IMR-90 (cell line): ENCODE measurements around the gene CDR2. TPM values are rescaled to one million over a fixed set of nuclear protein-coding genes. Genes with fewer than 3 reads are reported as not detected.
A peak's percentile ranks its signal among the peaks of the same experiment; 100 is the strongest.

Experiments used
- ATAC-seq: fragments of 200-7000 bp; cut with Tn5 transposase; 2 replicates; pipeline ENCODE4 v1.9.1; 2020; ENCODE audit warnings: low read depth, mild to moderate bottlenecking, moderate library complexity
- BruUV-seq: library from RNA; stranded (reverse); fragments of 400-500 nt; replicated peaks from 2 replicates; lab custom pipeline; 2021; lab: Mats Ljungman, UMichigan
- CTCF ChIA-PET: fragments of 300-600 bp; formaldehyde crosslinking; extraction: SDS; loops from one replicate; lab custom pipeline; 2021; ENCODE audit warnings: antibody characterized with exemption; lab: Yijun Ruan, JAX
- POLR2A ChIA-PET: fragments of 300-600 bp; sonication (Branson Sonifier 250); formaldehyde crosslinking; loops from one replicate; lab custom pipeline; 2022; ENCODE audit warnings: antibody characterized with exemption; ENCODE audit not compliant: unreplicated experiment; lab: Charles Lee
- DNase-seq: peaks from one replicate; pipeline ENCODE4 v3.0.0; 2013
- H2AFZ ChIP-seq: replicated peaks from 2 replicates; pipeline ENCODE3; 2013; ENCODE audit warnings: low read length, mild to moderate bottlenecking; ENCODE audit not compliant: poor library complexity
- H2AK5ac ChIP-seq: 2 replicates; pipeline ENCODE4 v1.6.1; 2013; ENCODE audit warnings: low read depth, low read length, inconsistent platforms
- H2AK9ac ChIP-seq: replicated peaks from 2 replicates; pipeline ENCODE3; 2013; ENCODE audit warnings: mild to moderate bottlenecking, low read depth, low read length, moderate library complexity; ENCODE audit not compliant: poor library complexity
- H2BK120ac ChIP-seq: 2 replicates; pipeline ENCODE4 v1.6.1; 2013; ENCODE audit warnings: low read depth, low read length, inconsistent platforms
- H2BK15ac ChIP-seq: 3 replicates; pipeline ENCODE4 v1.6.1; 2013; ENCODE audit warnings: low read depth, low read length, inconsistent platforms
- H2BK20ac ChIP-seq: 2 replicates; pipeline ENCODE4 v1.6.1; 2013; ENCODE audit warnings: low read depth, mild to moderate bottlenecking, inconsistent platforms, low read length, moderate library complexity
- H2BK5ac ChIP-seq: 2 replicates; pipeline ENCODE4 v1.6.1; 2013; ENCODE audit warnings: mild to moderate bottlenecking, low read depth, low read length, inconsistent platforms; ENCODE audit not compliant: poor library complexity, severe bottlenecking
- H3K14ac ChIP-seq: replicated peaks from 2 replicates; pipeline ENCODE4 v1.6.1; 2013; ENCODE audit warnings: low read depth, low read length, inconsistent platforms
- H3K18ac ChIP-seq: 2 replicates; pipeline ENCODE4 v1.6.1; 2013; ENCODE audit warnings: low read depth, low read length, control low read depth
- H3K23ac ChIP-seq: 2 replicates; pipeline ENCODE4 v1.6.1; 2013; ENCODE audit warnings: low read depth, low read length, inconsistent platforms
- H3K27ac ChIP-seq: 2 replicates; pipeline ENCODE4 v1.5.1; 2013; ENCODE audit warnings: mild to moderate bottlenecking, control low read depth, low read length; ENCODE audit not compliant: insufficient read depth
- H3K27me3 ChIP-seq: 2 replicates; pipeline ENCODE4 v1.6.1; 2013; ENCODE audit warnings: low read length; ENCODE audit not compliant: control insufficient read depth, insufficient read depth
- H3K36me3 ChIP-seq: 2 replicates; pipeline ENCODE4 v1.6.1; 2013; ENCODE audit warnings: low read length, mixed read lengths; ENCODE audit not compliant: control insufficient read depth, insufficient read depth
- H3K4ac ChIP-seq: 2 replicates; pipeline ENCODE4 v1.6.1; 2013; ENCODE audit warnings: low read depth, low read length, inconsistent platforms
- H3K4me1 ChIP-seq: 2 replicates; pipeline ENCODE4 v1.6.1; 2013; ENCODE audit warnings: low read length, mixed read lengths; ENCODE audit not compliant: control insufficient read depth, insufficient read depth
- H3K4me2 ChIP-seq: 2 replicates; pipeline ENCODE4 v1.6.1; 2013; ENCODE audit warnings: low read depth, mild to moderate bottlenecking, control low read depth, low read length, moderate library complexity
- H3K4me3 ChIP-seq: 2 replicates; pipeline ENCODE4 v1.5.1; 2013; ENCODE audit warnings: low read depth, mild to moderate bottlenecking, control low read depth, low read length, moderate library complexity; ENCODE audit not compliant: insufficient read depth
- H3K56ac ChIP-seq: 2 replicates; pipeline ENCODE4 v1.6.1; 2013; ENCODE audit warnings: low read length, inconsistent platforms; ENCODE audit not compliant: insufficient read depth; ENCODE audit errors: extremely low read depth
- H3K79me1 ChIP-seq, 2 experiments: 2 replicates each; pipeline ENCODE4 v1.6.1; 2013; ENCODE audit warnings: low read length in 2 of 2, inconsistent platforms in 1 of 2, low read depth in 1 of 2
- H3K9ac ChIP-seq: 2 replicates; pipeline ENCODE4 v1.6.1; 2013; ENCODE audit warnings: low read depth, low read length, control low read depth
- H3K9me1 ChIP-seq: 2 replicates; pipeline ENCODE4 v1.6.1; 2013; ENCODE audit warnings: low read length, inconsistent platforms; ENCODE audit not compliant: insufficient read depth
- H3K9me3 ChIP-seq: 2 replicates; pipeline ENCODE4 v1.6.1; 2013; ENCODE audit warnings: low read length; ENCODE audit not compliant: control insufficient read depth, insufficient read depth
- H4K20me1 ChIP-seq: 2 replicates; pipeline ENCODE4 v1.6.1; 2013; ENCODE audit warnings: low read length, inconsistent platforms; ENCODE audit not compliant: insufficient read depth
- H4K5ac ChIP-seq: 2 replicates; pipeline ENCODE4 v1.6.1; 2013; ENCODE audit warnings: mild to moderate bottlenecking, low read depth, low read length, control low read depth
- H4K8ac ChIP-seq, 2 experiments: 2 replicates each; pipeline ENCODE4 v1.6.1; 2013; ENCODE audit warnings: low read depth in 2 of 2, low read length in 2 of 2, control low read depth in 1 of 2, inconsistent platforms in 1 of 2
- H4K91ac ChIP-seq: 2 replicates; pipeline ENCODE4 v1.6.1; 2013; ENCODE audit warnings: low read depth, low read length, inconsistent platforms; ENCODE audit not compliant: insufficient read depth
- CTCF ChIP-seq: conservative IDR thresholded peaks from 2 replicates; pipeline ENCODE4 v1.5.1; 2012; ENCODE audit warnings: mild to moderate bottlenecking, low read depth, low read length, improper control_type of control experiment
- ELK1 ChIP-seq: fragments of 150-350 bp; IDR thresholded peaks from 2 replicates; pipeline ENCODE4 v1.6.1; 2016; ENCODE audit warnings: low read depth, mild to moderate bottlenecking, low read length, moderate library complexity, borderline replicate concordance
- MXI1 ChIP-seq: IDR thresholded peaks from 2 replicates; pipeline ENCODE4 v1.6.1; 2012; ENCODE audit warnings: low read depth, mild to moderate bottlenecking, low read length, moderate library complexity, borderline replicate concordance
- POLR2A ChIP-seq: IDR thresholded peaks from 2 replicates; pipeline ENCODE4 v1.6.1; 2012; ENCODE audit warnings: mild to moderate bottlenecking, low read depth, low read length
- RCOR1 ChIP-seq: IDR thresholded peaks from 2 replicates; pipeline ENCODE4 v1.6.1; 2012; ENCODE audit warnings: mild to moderate bottlenecking, low read length, improper control_type of control experiment; ENCODE audit not compliant: insufficient replicate concordance
- RFX5 ChIP-seq: IDR thresholded peaks from 2 replicates; pipeline ENCODE4 v1.8.0; 2012; ENCODE audit warnings: low read depth, mild to moderate bottlenecking, low read length, moderate library complexity
- SMC3 ChIP-seq: fragments of 150-350 bp; IDR thresholded peaks from 2 replicates; pipeline ENCODE4 v1.6.1; 2016; ENCODE audit warnings: low read depth, mild to moderate bottlenecking, antibody characterized with exemption, low read length, moderate library complexity
- WGBS, 2 experiments: methylation state at CpG; one replicate each; pipeline versions ENCODE4 v1.1.5 to v1.1.7; 2013; ENCODE audit warnings: missing lambda C conversion rate in 2 of 2; ENCODE audit not compliant: insufficient read length in 1 of 2; ENCODE audit errors: extremely low coverage in 2 of 2; 5-methylcytosine and 5-hydroxymethylcytosine counted together
- dilution Hi-C: fragments of 300-500 bp; cut with HindIII; formaldehyde crosslinking; loops from one replicate; pipeline ENCODE4 v1.14.3; 2018; ENCODE audit warnings: low sequenced_read_pairs; ENCODE audit not compliant: unreplicated experiment
- in situ Hi-C: fragments of 300-500 bp; cut with MboI; formaldehyde crosslinking; loops from 3 replicates; pipeline ENCODE4 v1.14.3; 2019; ENCODE audit warnings: low sequenced_read_pairs, inconsistent platforms, mixed read lengths
- intact Hi-C: fragments of 100-400 bp; cut with micrococcal nuclease; formaldehyde crosslinking; loops from 2 replicates; pipeline ENCODE4 v1.10.0; 2022
- polyA plus RNA-seq, 3 experiments: library from polyadenylated mRNA; depleted of rRNA; stranded (reverse); fragments of >200 nt; gene quantifications; 2 replicates each; pipeline ENCODE4 v1.2.3, GENCODE V29; 2012; ENCODE audit warnings: low replicate concordance in 1 of 3
- total RNA-seq: library from RNA; depleted of rRNA; stranded (reverse); fragments of >200 nt; gene quantifications from 2 replicates; pipeline ENCODE4 v1.2.3, GENCODE V29; 2012

CDR2 gene
- total and polyA plus RNA-seq, 2 of the 4 experiments (the other 2 are of a cell fraction): 37.7 to 48.4 TPM

GRCh38 chr16:22375117-22375962, 921 bp upstream of the CDR2 start:
- H3K4me3 ChIP-seq: peak overlapping the region; percentile 64
- peak overlapping the region; percentile 77 for H3K56ac ChIP-seq
- H4K5ac ChIP-seq: peak overlapping the region; percentile 79
- H3K23ac ChIP-seq: peak overlapping the region; percentile 95
- peaks cover 8% of the 10 kb centered on the region for H3K4me1 ChIP-seq
- POLR2A ChIA-PET: interaction anchor here (0.6 kb wide), 1 partner anchor 23 kb away, joined by 3 read pairs; no protein-coding TSS in a partner anchor
- peak overlapping the region; percentile 96 for H2AFZ ChIP-seq
- peak overlapping the region; percentile 91 for H3K4ac ChIP-seq
- peak overlapping the region; percentile 91 for H2AK9ac ChIP-seq
- CTCF ChIA-PET: no interaction called here
- TSS peak; percentile 70 for BruUV-seq
- dilution Hi-C loops: no loop called here
- peaks cover 5 to 25% of the 10 kb centered on the region in 2 experiments; a peak in 3 of 4 replicates for H3K79me1 ChIP-seq
- H3K9me3 ChIP-seq: no peaks in the 10 kb centered on the region
- 12% methylated on average over 3 of the region's 28 CpGs; no CpG with 5 or more reads in 1 of the 2 experiments for WGBS, 2 experiments
- H2AK5ac ChIP-seq: peak overlapping the region; percentile 98
- peak overlapping the region; percentile 78 for H2BK120ac ChIP-seq
- peak overlapping the region; percentile 66 for H2BK20ac ChIP-seq
- peak overlapping the region; percentile 80 for H3K9ac ChIP-seq
- in situ Hi-C loops: no loop called here
- TF ChIP-seq CTCF (no peak), MXI1 (no peak), RFX5 (no peak), SMC3 (no peak), ELK1 (no peak), POLR2A (no peak), RCOR1 (no peak)
- H3K14ac ChIP-seq: peak overlapping the region; percentile 96
- peak overlapping the region; percentile 84 for H3K27ac ChIP-seq
- H3K4me2 ChIP-seq: peak overlapping the region; percentile 95
- peaks cover 31% of the 10 kb centered on the region for H4K20me1 ChIP-seq
- peaks cover 5% of the 10 kb centered on the region; the same call in 1 of the 2 replicates for H3K9me1 ChIP-seq
- H4K8ac ChIP-seq: peak overlapping the region; percentile 25 to 30; a peak in 3 of 4 replicates
- no peaks in the 10 kb centered on the region for H3K27me3 ChIP-seq
- H4K91ac ChIP-seq: peak overlapping the region; percentile 90
- intact Hi-C loops: no loop called here
- H2BK5ac ChIP-seq: peak overlapping the region; percentile 78
- peak overlapping the region; percentile 25 for H3K18ac ChIP-seq
- H2BK15ac ChIP-seq: peak overlapping the region; percentile 92
- H3K36me3 ChIP-seq: peaks cover 16% of the 10 kb centered on the region
- ATAC-seq (no peak), DNase-seq (no peak)
